ENCODE measurements around the gene RPUSD1. TPM values are rescaled to one million over a fixed set of nuclear protein-coding genes. Genes with fewer than 3 reads are reported as not detected.

Gene RPUSD1
- total RNA-seq, 4 donors from 2014 or later = 20.3 to 33.3 (median 24.9) TPM

GRCh38 chr16:761625-762513, 26.3 kb downstream of the RPUSD1 start:
- H3K9me3 ChIP-seq = no peaks in the 10 kb centered on the region
- no peak for TF ChIP-seq CTCF (IDR thresholded peaks at IDR 0.05)
- H3K27me3 ChIP-seq = peaks cover 0 to 51% (median 0%) of the 10 kb centered on the region in 4 donors
- H3K27ac ChIP-seq = peak overlapping the region in 1 of 4 donors; percentile 49
- peaks cover 7 to 47% (median 12%) of the 10 kb centered on the region in 3 donors for H3K4me1 ChIP-seq
- 80% methylated on average over 3 of the region's 22 CpGs; no CpG with 5 or more reads in 1 of the 2 donors for WGBS, 2 donors
- intact Hi-C loops (cut with DNase I) = no loop called here
- no peak overlapping the region for H3K4me3 ChIP-seq
- DNase-seq = no peak
- H3K36me3 ChIP-seq = no peaks in the 10 kb centered on the region

DNA sequence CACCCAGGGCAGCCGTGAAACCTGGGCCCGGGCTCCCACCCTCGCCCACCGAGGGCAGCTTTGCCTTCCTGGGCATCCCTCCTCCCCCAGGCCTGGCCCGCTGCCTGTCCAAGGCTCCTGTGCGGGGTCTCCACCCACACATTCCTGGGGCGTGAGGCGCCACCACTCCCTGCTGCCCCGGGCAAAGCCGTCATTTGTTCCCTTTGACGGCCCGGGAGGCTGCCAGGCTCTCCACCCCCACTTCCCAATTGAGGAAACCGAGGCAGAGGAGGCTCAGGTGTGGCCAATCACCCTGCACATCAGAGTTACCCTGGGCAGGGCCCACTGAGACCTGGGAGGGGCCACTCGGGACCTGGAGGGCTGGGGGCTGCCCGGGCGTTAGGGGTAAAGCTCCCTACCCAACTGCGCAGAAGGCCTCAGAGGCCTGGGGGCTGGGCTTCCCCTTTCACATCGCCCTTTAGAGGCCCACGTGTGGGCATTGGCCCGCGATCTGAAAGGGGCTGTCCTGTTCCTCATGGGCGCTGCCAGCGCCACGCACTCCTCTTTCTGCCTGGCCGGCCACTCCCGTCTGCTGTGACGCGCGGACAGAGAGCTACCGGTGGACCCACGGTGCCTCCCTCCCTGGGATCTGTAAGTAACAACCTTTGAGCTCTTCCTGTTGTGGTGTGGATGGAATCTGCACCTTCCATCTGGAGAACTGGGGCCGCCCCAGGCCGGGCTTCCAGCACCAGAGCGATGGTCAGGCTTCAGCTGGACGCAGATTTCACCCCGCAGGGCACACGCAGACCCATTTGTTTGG, 27.4 kb downstream of the RPUSD1 start, which contains the start of gene MSLN:
TSS of gene MSLN (plus strand) at position 190 of the 799 bp plus-strand sequence. CDS start 1,947 bp downstream, outside the sequence.
- DNase-seq = no peak
- Histone ChIP-seq H3K4me3 (no peak within 1 kb of the TSS), H3K27me3 (peaks cover 0 to 56% (median 0%) of the 10 kb centered on the region in 4 donors), H3K36me3 (no peaks in the 10 kb centered on the region), H3K27ac (peak within 1 kb of the TSS; percentile 34 to 68 (median 60)), H3K4me1 (peaks cover 7 to 47% (median 12%) of the 10 kb centered on the region in 3 donors), H3K9me3 (no peaks in the 10 kb centered on the region)
- intact Hi-C loops (cut with DNase I) = no loop called here
- TF ChIP-seq POLR2A (IDR thresholded peaks at IDR 0.05) (no peak), CTCF (IDR thresholded peaks at IDR 0.05) (no peak)
- 91 to 92% methylated on average over 6 to 9 of the region's 37 CpGs for WGBS, 2 donors

GRCh38 chr16:760065-760464, 28.1 kb downstream of the RPUSD1 start:
- Histone ChIP-seq H3K4me3 (no peak overlapping the region), H3K36me3 (no peaks in the 10 kb centered on the region), H3K4me1 (peaks cover 7 to 47% (median 12%) of the 10 kb centered on the region in 3 donors), H3K27ac (peak overlapping the region; percentile 34 to 68 (median 60)), H3K27me3 (peaks cover 0 to 57% (median 0%) of the 10 kb centered on the region in 4 donors), H3K9me3 (no peaks in the 10 kb centered on the region)
- no peak for TF ChIP-seq POLR2A (IDR thresholded peaks at IDR 0.05)
- TF ChIP-seq CTCF (IDR thresholded peaks at IDR 0.05) = no peak
- intact Hi-C loops (cut with DNase I) = no loop called here
- DNase-seq = no peak
- no CpG with 5 or more reads among the region's 15 CpGs for WGBS, 2 donors

DNA sequence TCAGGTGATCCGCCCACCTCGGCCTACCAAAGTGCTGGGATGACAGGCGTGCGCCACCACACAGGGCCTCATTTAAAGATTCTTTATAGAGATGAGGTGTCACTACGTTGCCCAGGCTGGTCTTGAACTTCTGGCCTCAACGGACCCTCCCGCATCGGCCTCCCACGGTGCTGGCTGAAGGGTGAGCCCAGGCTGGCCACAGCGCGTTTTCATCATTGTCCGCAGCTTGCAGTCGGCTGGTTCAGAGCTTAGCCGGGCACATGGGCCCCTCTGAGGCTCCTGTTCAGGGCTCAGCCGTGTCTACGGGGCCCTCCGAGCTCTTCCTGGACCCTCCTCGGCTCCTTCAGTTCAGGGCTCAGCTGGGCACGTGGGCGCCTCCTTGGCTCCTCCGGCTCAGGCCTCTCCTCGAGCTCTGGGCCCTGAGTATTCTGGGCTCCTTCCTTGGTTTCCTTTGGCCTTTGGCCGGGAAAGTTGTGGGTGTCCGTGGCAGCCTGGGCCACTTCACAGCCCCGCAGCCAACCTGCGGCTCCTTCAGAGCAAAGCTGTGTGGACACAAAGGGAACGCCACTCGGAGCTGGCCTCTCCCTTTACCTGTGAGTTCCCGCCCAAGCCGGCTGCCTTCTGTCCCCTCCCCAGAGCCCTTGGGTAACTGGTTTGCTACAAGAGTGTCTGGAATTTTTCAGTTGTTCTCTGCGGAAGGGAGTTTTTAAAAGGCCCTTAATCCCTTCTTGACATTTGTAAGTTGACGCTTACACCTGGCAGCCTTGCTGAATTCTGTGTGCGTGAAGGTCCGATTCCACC, 28.9 kb downstream of the RPUSD1 start:
- intact Hi-C loops (cut with DNase I) = no loop called here

More for the DNA sequence above, 28.9 kb downstream of the RPUSD1 start:
- TF ChIP-seq POLR2A (IDR thresholded peaks at IDR 0.05) = no peak
- TF ChIP-seq CTCF (IDR thresholded peaks at IDR 0.05) = peak in 1 of 6 experiments; percentile 25
- no peaks in the 10 kb centered on the region for H3K9me3 ChIP-seq
- peak overlapping the region; percentile 34 to 68 (median 60) for H3K27ac ChIP-seq
- 56 to 88% methylated on average over 16 to 18 of the region's 34 CpGs for WGBS, 2 donors
- no peak overlapping the region for H3K4me3 ChIP-seq
- peaks cover 7 to 54% (median 12%) of the 10 kb centered on the region in 3 donors for H3K4me1 ChIP-seq
- DNase-seq = no peak
- H3K36me3 ChIP-seq = no peaks in the 10 kb centered on the region
- H3K27me3 ChIP-seq = peaks cover 0 to 56% (median 0%) of the 10 kb centered on the region in 4 donors

Data from esophagus squamous epithelium (tissue), 5 donors.